Placental pericyte (primary cell): ENCODE results near the gene FAM107B. TPM values are rescaled to one million over a fixed set of nuclear protein-coding genes. Genes with fewer than 3 reads are reported as not detected.
A peak's percentile ranks its signal among the peaks of the same experiment; 100 is the strongest.

Experiments
- small RNA-seq: library from RNA; depleted of rRNA; stranded (forward); fragments of <200 nt; gene quantifications from one replicate; pipeline ENCODE3, GENCODE V24; 2012; ENCODE audit warnings: low replicate concordance
- total RNA-seq: library from RNA; depleted of rRNA; stranded (reverse); fragments of >200 nt; gene quantifications from 2 replicates; pipeline ENCODE4 v1.2.3, GENCODE V29; 2012

The FAM107B gene
- 7.7 and 53.1 TPM in 2 replicates for total RNA-seq

GRCh38 chr10:14774797-14775196 is at the start of gene FAM107B:
TSS of gene FAM107B (minus strand) at chr10:14774897. CDS start at chr10:14774663, 234 bp downstream.

Small RNA genes within 50 kb of the gene (small RNA-seq; reads per million reads assigned to genes)
- 0.49 reads per million, percentile 18 among the genes with 10 or more reads in this experiment for gene RNA5SP302

Other genes with a start within 250 kb of the FAM107B start
- 0.86 and 1.1 TPM in 2 replicates for gene CDNF, start 63.1 kb upstream of the FAM107B start, total RNA-seq
- gene HSPA14, start 63.4 kb upstream of the FAM107B start, total RNA-seq, result 7.7 and 14.0 TPM in 2 replicates
- gene MSANTD7, start 63.4 kb upstream of the FAM107B start, total RNA-seq, result 14.2 and 26.6 TPM in 2 replicates
- 5.7 and 23.3 TPM in 2 replicates for gene SUV39H2, start 104.0 kb upstream of the FAM107B start, total RNA-seq
- gene DCLRE1C, start 179.2 kb upstream of the FAM107B start, total RNA-seq, result 11.4 and 16.3 TPM in 2 replicates
- gene MEIG1, start 184.5 kb upstream of the FAM107B start, total RNA-seq, result not detected in 2 replicates